ENCODE measurements around the gene ATAD2B.
"Not testable (repeated sequence)": the region's sequence is repeated elsewhere in the genome, so short reads cannot be mapped to it uniquely, and the experiment has no call there.

Gene ATAD2B

GRCh38 chr2:23723029-23723428 lies 203.9 kb downstream of the ATAD2B start:
- not testable (repeated sequence) for DNase-seq

GRCh38 chr2:23722255-23722654 lies 204.7 kb downstream of the ATAD2B start:
- DNase-seq, result no peak

GRCh38 chr2:23721454-23721826 lies 205.5 kb downstream of the ATAD2B start:
- no peak for DNase-seq

- DNase-seq, result no peak
Observed at GRCh38 chr2:23720705-23721453, 206.0 kb downstream of the ATAD2B start.

GRCh38 chr2:23719716-23720115 lies 207.2 kb downstream of the ATAD2B start:
- no peak for DNase-seq

GRCh38 chr2:23718931-23719700 lies 207.8 kb downstream of the ATAD2B start:
- no peak for DNase-seq

GRCh38 chr2:23713351-23713750 lies 213.6 kb downstream of the ATAD2B start:
- DNase-seq, result no peak

- DNase-seq, result no peak
Observed at GRCh38 chr2:23712756-23713151, 214.2 kb downstream of the ATAD2B start.

GRCh38 chr2:23711979-23712755 lies 214.8 kb downstream of the ATAD2B start:
- no peak for DNase-seq

GRCh38 chr2:23709311-23709710 lies 217.6 kb downstream of the ATAD2B start:
- no peak for DNase-seq

GRCh38 chr2:23708771-23709170 lies 218.2 kb downstream of the ATAD2B start:
- DNase-seq, result no peak

- no peak for DNase-seq
Observed at GRCh38 chr2:23707096-23707495, 219.8 kb downstream of the ATAD2B start.

GRCh38 chr2:23706613-23707078 lies 220.3 kb downstream of the ATAD2B start:
- no peak for DNase-seq

GRCh38 chr2:23705771-23706612 lies 220.9 kb downstream of the ATAD2B start:
- no peak for DNase-seq

GRCh38 chr2:23703583-23704385 lies 223.1 kb downstream of the ATAD2B start:
- no peak for DNase-seq

GRCh38 chr2:23703037-23703582 lies 223.8 kb downstream of the ATAD2B start:
- DNase-seq, result no peak

GRCh38 chr2:23700627-23701026 lies 226.3 kb downstream of the ATAD2B start:
- DNase-seq, result no peak

- no peak for DNase-seq
Observed at GRCh38 chr2:23699580-23699925, 227.4 kb downstream of the ATAD2B start.

GRCh38 chr2:23698721-23699579 lies 228.0 kb downstream of the ATAD2B start:
- DNase-seq, result no peak
